GM21576 (cell line): ENCODE data around the gene PTP4A2.
"Not testable (repeated sequence)": the region's sequence is repeated elsewhere in the genome, so short reads cannot be mapped to it uniquely, and the experiment has no call there.

Experiments used
- ATAC-seq: cut with Tn5 transposase; IDR thresholded peaks from one replicate; pipeline ENCODE4 v1.9.1; 2021; ENCODE audit warnings: mild to moderate bottlenecking, moderate library complexity; ENCODE audit not compliant: unreplicated experiment

PTP4A2 gene

GRCh38 chr1:31926252-31926651 is 11.9 kb downstream of the PTP4A2 start:
- no peak for ATAC-seq

GRCh38 chr1:31925824-31926223 is 12.3 kb downstream of the PTP4A2 start:
- ATAC-seq = not testable (repeated sequence)

- no peak for ATAC-seq
Observed at GRCh38 chr1:31924839-31925238, 13.3 kb downstream of the PTP4A2 start.

- ATAC-seq = no peak
Observed at GRCh38 chr1:31923901-31924535, 14.2 kb downstream of the PTP4A2 start.

GRCh38 chr1:31920956-31921355 is 17.2 kb downstream of the PTP4A2 start:
- ATAC-seq = no peak

GRCh38 chr1:31919591-31919990 is 18.6 kb downstream of the PTP4A2 start:
- no peak for ATAC-seq

- ATAC-seq = no peak
Observed at GRCh38 chr1:31915438-31915837, 22.7 kb downstream of the PTP4A2 start.

GRCh38 chr1:31913968-31914367 is 24.2 kb downstream of the PTP4A2 start:
- no peak for ATAC-seq

GRCh38 chr1:31912839-31913239 is 25.3 kb downstream of the PTP4A2 start:
- no peak for ATAC-seq

GRCh38 chr1:31911994-31912780 is 26.0 kb downstream of the PTP4A2 start:
- no peak for ATAC-seq

GRCh38 chr1:31910933-31911332 is 27.2 kb downstream of the PTP4A2 start:
- ATAC-seq = no peak

GRCh38 chr1:31909691-31910090 is 28.5 kb downstream of the PTP4A2 start:
- no peak for ATAC-seq

GRCh38 chr1:31906557-31906956 is 31.6 kb downstream of the PTP4A2 start:
- no peak for ATAC-seq

GRCh38 chr1:31905681-31906080 is 32.5 kb downstream of the PTP4A2 start:
- ATAC-seq = no peak

- no peak for ATAC-seq
Observed at GRCh38 chr1:31905093-31905509, 33.1 kb downstream of the PTP4A2 start.

- ATAC-seq = no peak
Observed at GRCh38 chr1:31904339-31905092, 33.7 kb downstream of the PTP4A2 start.

- ATAC-seq = no peak
Observed at GRCh38 chr1:31902510-31902860, 35.7 kb downstream of the PTP4A2 start.

- ATAC-seq = no peak
Observed at GRCh38 chr1:31901838-31902509, 36.2 kb downstream of the PTP4A2 start.

- no peak for ATAC-seq
Observed at GRCh38 chr1:31900790-31901189, 37.4 kb downstream of the PTP4A2 start.

GRCh38 chr1:31897526-31898100 is 40.6 kb downstream of the PTP4A2 start:
- ATAC-seq = no peak
